C4-2B (cell line): ENCODE measurements around the gene RFX7.

Experiments
- H3K27ac ChIP-seq: fragments of 450-650 bp; 2 replicates; pipeline ENCODE4 v1.5.1; 2017
- CTCF ChIP-seq: fragments of 450-650 bp; conservative IDR thresholded peaks from 2 replicates; pipeline ENCODE4 v1.5.1; 2017; ENCODE audit warnings: mild to moderate bottlenecking
- ZFX ChIP-seq: fragments of 450-650 bp; IDR thresholded peaks from 2 replicates; pipeline ENCODE4 v1.6.1; 2017

The RFX7 gene

GRCh38 chr15:56045068-56045748, 198.5 kb downstream of the RFX7 start:
- no peak overlapping the region for H3K27ac ChIP-seq
- TF ChIP-seq CTCF, result no peak
- no peak for TF ChIP-seq ZFX

GRCh38 chr15:56042982-56043980, 200.4 kb downstream of the RFX7 start:
- TF ChIP-seq ZFX (no peak), CTCF (no peak)
- no peak overlapping the region for H3K27ac ChIP-seq

- TF ChIP-seq CTCF, result no peak
- TF ChIP-seq ZFX, result no peak
- H3K27ac ChIP-seq, result no peak overlapping the region
These were observed 201.2 kb downstream of the RFX7 start for GRCh38 chr15:56042498-56042897.

DNA sequence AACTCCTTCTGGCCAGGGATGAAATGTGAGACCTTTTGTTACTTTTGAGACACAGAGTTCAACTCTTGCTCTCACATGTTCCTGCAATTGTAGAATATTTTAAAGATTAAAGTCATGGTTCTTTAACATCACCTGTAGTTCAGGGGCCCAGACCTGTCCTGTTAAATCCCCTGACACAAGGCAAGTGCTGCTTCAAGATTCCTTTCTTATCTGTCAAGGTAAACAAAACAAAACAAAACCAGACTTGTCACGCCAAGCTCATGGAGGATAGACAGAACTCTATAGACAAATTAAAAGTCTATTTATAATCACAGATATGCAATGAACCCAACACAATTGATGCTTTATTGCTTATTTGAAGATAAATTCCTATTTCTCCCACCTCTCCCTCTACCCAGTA, 201.6 kb downstream of the RFX7 start:
- no peak overlapping the region for H3K27ac ChIP-seq
- TF ChIP-seq CTCF (no peak), ZFX (no peak)

DNA sequence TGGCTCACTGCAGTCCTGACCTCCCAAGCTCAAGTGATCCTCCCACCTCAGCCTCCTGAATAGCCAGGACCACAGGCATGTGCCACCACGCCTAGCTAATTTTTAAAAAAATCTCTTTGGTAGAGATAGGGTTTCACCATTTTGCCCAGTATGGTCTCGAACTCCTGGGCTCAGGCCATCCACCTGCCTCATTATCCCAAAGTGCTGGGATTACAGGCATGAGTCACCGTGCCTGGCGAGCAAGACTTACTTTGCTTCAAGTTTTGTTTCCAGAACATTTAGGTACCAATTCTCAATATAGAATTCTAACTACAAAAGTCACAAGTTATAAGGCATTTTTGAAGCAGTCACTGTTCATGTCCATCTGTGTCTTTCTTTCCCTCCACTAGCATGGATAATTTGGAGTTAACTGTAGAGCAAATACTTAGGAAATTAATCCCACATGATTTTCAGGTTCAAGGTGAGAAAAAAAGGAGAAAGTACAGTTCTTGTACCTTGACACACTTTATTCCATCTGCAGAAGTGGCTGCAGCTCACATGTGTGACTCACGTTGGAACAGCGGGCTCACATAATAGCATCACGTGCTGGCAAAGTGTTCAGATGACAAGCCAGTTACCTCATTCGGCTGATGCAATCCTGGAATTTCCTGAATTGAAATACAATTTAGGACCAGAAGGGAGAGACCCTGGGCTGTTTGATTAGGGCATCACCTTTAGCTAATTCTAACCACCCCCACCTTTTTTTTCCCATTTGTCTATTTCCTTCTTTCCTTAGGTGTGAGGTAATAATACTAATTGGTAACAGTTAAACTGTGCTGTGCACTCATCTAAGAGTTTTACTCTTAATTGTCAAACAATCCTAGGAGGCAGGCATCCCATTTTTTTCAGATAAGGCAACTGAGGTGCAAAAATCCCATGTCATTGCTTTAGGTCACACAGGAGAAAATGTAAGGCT, 203.3 kb downstream of the RFX7 start:
- TF ChIP-seq ZFX, result no peak
- no peak for TF ChIP-seq CTCF
- H3K27ac ChIP-seq, result no peak overlapping the region

GRCh38 chr15:56038707-56039106, 205.0 kb downstream of the RFX7 start:
- H3K27ac ChIP-seq, result no peak overlapping the region
- TF ChIP-seq CTCF, result no peak
- no peak for TF ChIP-seq ZFX
